GM18505 (cell line): ENCODE results near the gene BCL2.

Experiments used
- ATAC-seq: cut with Tn5 transposase; IDR thresholded peaks from one replicate; pipeline ENCODE4 v1.9.1; 2021; ENCODE audit not compliant: unreplicated experiment
- POLR2A ChIP-seq: IDR thresholded peaks from 4 replicates; pipeline ENCODE4 v1.6.1; 2011; ENCODE audit warnings: borderline replicate concordance; ENCODE audit not compliant: insufficient read depth, insufficient read length; ENCODE audit errors: extremely low read depth

BCL2 gene

DNA sequence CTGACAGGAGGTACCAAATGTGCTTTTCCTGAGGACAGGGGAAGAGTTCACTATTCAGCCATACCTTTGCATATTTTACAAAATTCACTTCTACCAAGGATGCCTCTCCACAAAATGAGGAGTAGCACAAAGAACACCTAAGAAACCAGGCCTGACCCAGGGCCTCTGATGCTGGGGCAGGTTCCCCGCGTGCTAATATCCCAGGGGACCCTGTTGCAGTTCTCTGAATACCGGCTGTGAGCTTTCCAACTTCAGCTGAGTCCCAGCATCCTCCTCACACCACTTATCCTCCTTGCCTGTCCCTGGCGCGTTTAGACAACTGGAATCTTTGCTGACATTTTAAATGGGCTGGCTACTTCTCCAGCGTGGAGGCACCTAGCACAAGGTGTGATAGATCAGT is 142.3 kb downstream of the BCL2 start:
- ATAC-seq: no peak
- TF ChIP-seq POLR2A: no peak

GRCh38 chr18:63175264-63175663 is 144.3 kb downstream of the BCL2 start:
- no peak for TF ChIP-seq POLR2A
- ATAC-seq: no peak

GRCh38 chr18:63173983-63174382 is 145.6 kb downstream of the BCL2 start:
- no peak for ATAC-seq
- no peak for TF ChIP-seq POLR2A

DNA sequence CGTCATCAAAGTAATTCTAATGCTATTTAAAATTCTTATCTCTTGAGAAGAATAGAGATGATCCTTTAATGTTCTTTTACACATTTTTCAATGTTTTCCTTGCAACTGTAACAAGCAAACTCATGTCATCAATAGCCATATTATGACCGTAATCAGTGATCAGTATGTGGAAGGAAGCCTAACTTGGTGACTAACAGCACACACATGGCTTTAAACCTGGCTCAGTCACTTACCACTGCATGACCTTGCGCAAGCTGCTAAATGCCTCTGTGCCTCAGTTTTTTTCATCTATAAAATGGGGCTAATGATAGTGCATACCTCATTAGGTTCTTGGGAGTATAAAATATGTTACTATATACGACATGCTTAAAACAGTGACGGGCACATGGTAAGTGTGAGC is 149.7 kb downstream of the BCL2 start:
- no peak for ATAC-seq
- TF ChIP-seq POLR2A: no peak

- no peak for ATAC-seq
- no peak for TF ChIP-seq POLR2A
These were observed 151.3 kb downstream of the BCL2 start for GRCh38 chr18:63168287-63168686.

DNA sequence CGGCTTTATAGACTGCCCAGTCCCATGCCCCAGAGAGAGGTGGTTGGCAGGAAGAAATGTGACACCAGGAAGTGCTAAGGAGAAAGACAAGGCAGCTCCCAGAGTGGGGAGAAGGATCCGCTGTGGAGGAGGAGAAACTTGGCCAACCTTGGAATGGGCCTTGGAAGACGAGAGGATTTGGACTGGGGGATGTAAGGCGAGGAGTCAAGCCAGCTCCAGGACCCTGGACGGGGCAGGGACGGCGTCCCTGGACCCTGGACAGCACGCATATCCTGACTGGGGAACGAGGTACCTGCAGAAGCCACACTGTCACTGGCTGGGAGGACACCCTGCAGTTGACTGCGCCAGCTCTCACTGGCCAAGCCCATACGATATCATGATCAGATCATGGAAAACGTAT is 153.4 kb downstream of the BCL2 start:
- no peak for TF ChIP-seq POLR2A
- no peak for ATAC-seq

DNA sequence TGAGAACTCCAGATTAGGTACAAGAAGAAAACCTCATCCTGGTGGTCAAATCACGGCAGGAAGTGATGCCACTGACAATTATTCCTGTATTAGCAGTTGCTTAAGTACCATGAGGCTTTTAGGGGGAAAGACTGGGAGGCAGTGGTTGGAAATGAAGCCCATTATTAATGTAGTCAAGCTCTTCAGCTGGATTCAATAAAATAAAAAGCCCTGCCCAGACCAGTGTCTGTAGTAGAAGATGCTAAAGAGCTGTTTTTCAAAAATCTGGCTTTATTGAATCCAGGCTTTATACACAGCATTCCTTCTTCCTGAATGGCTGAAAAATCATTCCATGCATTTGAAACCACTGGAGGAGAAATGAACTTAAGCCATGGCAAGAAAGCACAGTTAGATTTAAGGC is 155.2 kb downstream of the BCL2 start:
- TF ChIP-seq POLR2A: no peak
- no peak for ATAC-seq

- TF ChIP-seq POLR2A: peak; percentile 35
- peak; percentile 25 for ATAC-seq
These were observed 157.1 kb downstream of the BCL2 start for GRCh38 chr18:63162271-63163014.

DNA sequence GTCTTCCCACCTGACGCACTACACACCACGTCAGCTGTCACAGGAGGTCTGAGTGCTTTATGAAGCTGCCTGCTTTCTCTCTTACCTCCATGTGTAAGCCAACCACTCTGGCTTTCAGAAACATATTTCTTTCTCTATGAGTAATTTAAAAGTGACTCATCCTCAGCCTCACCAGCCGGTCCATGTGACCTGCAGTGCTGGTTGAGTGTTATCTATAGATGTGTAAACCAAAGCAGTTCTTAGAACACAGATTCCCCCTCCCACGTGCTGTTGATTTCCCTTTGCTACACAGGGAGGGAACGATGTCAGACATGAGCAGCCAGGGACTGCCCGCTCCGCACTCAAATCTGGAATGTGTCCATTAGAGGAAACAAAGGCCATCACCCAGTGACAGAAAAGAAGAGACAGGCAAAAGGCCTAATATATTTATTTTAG is 157.8 kb downstream of the BCL2 start:
- peak; percentile 81 for TF ChIP-seq POLR2A
- ATAC-seq: peak; percentile 55

DNA sequence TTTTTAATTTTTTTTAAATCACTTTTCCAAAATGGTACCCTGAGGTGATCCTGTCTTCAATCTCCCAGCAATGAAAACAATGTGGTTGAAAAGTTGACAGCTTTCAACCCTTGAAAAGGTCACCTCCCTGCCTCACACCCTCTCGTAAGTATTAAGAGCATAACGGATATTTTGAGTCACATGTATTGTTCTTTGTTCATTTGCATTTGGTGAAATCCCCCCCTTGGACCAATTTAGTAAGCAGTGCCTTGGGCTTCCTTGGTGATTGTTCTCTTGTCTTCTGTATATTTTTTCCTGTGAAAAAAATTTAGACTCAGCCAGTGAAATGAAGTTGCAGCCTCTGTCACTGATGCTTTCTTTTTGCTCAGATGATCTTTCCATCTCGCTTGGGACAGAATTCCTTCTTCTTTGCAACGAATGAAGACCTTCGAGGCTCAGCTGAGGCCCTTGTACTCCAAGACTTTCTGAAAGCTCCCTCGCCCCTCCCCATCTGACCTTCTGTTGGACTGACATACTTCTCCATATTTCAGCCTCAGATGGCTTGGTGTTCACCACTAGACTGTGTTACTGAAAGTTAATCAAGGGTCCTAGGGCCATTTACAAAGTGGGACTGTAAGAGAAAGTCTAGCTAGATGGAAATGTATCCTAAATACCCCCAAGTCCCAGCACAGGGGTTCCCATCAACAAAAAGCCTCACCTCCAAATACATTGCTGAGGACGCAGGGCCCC is 158.4 kb downstream of the BCL2 start:
- peak; percentile 12 for TF ChIP-seq POLR2A
- peak; percentile 19 for ATAC-seq

DNA sequence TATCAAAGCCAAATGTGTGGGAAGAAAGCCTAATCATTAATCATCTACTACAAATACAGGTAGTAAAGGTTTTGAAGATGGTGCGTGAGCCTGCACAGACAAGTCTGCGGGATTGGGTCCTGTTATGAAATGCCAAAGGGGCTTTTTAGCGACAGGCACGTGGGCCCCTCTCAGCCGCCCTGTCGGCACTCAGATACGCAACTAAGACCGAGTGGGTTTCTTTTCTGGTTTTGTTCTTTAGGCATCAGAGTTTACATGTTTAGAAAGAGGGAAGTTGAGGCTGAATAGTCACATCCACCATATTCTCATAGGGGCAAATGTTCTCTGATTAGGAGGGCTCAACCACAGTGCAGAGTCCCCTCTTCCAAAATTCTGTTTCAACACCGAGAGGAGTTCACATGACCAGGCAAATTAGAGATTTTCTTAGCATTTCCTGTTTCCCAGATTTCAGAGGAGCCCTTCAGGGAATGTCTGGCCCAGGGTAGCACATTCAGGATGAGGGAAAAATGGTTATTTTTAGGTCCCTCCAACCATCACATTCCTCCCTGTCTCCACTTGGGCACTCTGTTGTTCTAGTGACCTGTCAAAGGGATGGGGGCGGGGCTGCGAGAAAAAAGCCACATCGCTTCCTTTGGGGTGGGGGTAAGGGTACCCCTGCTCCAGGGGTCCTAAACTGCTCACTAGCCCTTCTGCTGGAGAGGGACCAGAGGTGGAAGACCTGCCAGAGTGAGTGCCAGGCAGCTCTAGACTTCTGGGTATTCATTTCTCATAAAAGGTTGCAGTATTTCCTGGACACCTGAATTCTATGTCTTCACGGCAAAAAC is 159.2 kb downstream of the BCL2 start:
- ATAC-seq: no peak
- TF ChIP-seq POLR2A: peak; percentile 17

DNA sequence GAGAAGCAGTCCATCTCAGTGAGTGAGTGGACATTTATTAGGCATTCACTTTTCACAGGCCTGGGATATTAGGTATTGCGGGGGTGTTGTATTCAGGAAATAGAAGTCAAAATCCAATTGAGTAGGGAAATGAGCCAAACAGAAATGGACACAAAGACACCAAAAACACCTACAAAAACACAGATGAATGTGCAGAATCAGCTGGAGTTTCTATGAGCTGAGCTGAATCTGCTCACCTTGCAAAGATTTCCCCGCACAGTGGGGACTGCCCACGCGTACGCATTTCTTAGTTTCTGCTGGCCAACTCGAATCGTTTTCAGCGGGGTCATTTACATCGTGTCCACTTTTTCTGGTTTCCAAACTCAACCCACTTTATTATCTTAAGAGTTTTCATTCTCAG is 160.0 kb downstream of the BCL2 start:
- ATAC-seq: no peak
- peak; percentile 51 for TF ChIP-seq POLR2A

DNA sequence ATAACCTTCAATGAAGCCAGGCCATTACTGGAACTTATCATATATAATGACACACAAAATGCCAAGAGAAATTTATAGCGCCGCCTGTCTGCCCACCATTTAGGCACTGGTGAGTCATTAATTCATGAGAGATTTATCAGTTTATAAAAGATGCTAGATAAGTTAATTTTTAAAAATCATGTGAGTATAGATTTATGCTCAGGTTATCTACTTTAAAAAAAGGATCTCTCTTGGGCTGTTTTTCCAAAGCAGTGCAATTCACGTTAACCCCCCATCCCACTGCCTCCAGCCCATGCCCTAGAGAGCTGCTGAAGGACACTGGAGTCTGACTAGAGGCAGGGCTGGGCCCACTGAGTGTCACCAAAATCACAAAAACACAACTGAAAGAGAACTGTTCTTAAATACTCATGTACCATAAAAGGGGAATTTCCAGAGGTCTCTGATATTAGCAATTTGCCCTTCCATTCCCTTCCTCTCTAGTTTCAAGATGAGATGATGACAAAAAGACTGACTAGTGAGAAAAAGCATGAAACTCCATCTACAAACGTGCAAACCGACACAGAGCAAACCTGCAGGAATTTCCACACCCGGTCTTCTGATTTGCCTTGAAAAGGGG is 160.8 kb downstream of the BCL2 start:
- TF ChIP-seq POLR2A: peak; percentile 64
- no peak for ATAC-seq
